GM18508 (cell line): Measurements from ENCODE around the gene GLIS1.
"Not testable (repeated sequence)": the region's sequence is repeated elsewhere in the genome, so short reads cannot be mapped to it uniquely, and the experiment has no call there.

ENCODE experiments used
- ATAC-seq: cut with Tn5 transposase; IDR thresholded peaks from one replicate; pipeline ENCODE4 v1.9.1; 2021; ENCODE audit warnings: moderate number of reproducible peaks; ENCODE audit not compliant: insufficient read depth, unreplicated experiment

GLIS1 gene

GRCh38 chr1:53557369-53557768 lies 181.6 kb downstream of the GLIS1 start:
- no peak for ATAC-seq

DNA sequence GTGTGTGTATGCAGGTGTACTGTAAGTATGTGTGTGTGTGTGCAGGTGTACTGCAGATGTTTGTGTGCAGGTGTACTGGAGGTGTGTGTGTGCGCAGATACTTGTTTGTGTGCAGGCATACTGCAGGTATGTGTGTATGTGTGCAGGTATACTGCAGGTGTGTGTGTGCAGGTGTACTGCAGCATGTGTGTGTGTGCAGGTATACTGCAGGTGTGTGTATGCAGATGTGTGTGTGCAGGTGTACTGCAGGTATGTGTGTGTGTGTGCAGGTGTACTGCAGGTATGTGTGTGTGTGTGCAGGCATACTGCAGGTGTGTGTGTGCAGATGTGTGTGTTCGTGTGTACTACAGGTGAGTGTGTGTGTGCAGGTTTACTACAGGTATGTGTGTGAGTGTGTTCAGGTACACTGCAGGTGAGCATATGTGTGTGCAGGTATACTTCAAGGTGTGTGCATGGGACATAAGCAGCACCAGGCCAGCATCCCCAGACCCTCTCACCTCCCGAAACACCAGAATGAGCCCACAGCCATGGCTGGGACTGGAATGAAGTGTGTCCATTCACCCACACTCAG lies 182.2 kb downstream of the GLIS1 start:
- ATAC-seq = no peak

DNA sequence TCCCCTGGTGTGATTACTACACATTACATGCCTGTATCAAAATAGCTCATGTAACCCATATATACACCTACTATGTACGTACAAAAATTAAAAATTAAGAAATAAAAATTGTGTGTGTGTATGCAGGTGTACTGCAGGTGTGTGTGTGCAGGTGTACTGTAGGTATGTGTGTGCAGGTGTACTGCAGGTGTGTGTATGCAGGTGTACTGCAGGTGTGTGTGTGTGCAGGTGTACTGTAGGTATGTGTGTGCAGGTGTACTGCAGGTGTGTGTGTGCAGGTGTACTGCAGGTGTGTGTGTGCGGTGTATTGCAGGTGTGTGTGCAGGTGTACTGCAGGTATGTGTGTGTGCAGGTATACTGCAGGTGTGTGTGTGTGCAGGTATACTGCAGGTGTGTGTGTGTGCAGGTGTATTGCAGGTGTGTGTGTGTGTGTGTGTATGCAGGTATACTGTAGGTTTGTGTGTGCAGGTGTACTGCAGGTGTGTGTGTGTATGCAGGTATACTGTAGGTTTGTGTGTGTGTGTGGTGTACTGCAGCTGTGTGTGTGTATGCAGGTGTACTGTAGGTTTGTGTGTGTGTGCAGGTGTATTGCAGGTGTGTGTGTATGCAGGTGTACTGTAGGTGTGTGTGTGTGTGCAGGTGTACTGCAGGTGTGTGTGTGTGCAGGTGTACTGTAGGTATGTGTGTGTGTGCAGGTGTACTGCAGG lies 183.2 kb downstream of the GLIS1 start:
- not testable (repeated sequence) for ATAC-seq

GRCh38 chr1:53554592-53555305 lies 184.2 kb downstream of the GLIS1 start:
- no peak for ATAC-seq

GRCh38 chr1:53553734-53554509 lies 185.0 kb downstream of the GLIS1 start:
- no peak for ATAC-seq

- ATAC-seq = no peak
These were observed 185.8 kb downstream of the GLIS1 start for GRCh38 chr1:53552981-53553733.

GRCh38 chr1:53552146-53552861 lies 186.7 kb downstream of the GLIS1 start:
- no peak for ATAC-seq

DNA sequence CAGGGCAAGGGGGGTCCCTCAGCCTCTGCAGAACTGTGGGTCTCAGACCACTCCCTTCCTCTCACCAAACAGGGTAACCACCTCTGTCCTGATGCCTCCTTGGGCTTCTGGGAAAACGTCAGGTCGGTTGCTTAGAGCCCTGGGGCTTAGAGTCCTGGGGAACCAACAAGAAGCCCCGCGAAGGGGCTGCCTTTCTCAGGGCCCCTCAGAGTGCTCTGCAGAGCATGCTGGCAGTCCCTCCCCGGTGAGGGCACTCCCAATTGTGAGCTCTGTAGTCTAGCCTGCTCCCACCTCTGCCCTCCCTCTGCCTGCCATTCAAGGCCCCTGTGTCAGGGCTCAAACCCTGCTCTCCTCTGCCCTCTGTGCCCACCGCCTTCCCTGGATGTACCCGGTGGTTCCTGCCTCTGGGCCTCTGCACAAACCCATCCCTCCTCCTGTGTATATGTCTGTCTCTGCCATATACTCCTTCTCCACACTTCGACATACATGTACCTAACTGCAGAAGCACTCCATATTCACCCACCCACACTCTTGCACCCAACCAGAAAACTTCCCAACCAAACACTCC lies 187.5 kb downstream of the GLIS1 start:
- ATAC-seq = no peak

DNA sequence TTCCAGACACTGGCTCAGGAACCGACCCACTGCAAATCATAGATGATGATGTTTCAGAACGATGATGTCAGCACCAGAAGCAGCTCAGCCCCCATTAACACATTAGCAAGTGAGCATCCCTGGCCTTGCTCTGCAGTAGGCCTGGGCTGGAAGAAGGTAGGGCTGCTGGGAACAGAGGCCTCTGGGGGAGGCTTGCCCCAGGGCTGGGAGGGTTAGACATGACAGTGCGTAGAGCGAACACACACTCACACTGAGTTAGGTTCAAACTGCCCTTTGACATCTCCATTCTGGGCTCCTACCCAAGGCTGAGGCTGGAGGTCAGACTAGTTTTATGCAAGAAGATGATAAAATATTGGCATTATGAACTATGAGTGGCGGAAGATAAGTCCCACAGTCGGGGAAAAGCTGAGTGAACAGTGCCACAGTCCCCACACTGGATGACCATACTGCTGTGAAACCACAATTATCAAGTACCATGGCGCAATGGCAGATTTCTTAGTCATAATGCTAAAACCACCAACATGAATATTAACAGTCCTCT lies 188.7 kb downstream of the GLIS1 start:
- ATAC-seq = no peak

DNA sequence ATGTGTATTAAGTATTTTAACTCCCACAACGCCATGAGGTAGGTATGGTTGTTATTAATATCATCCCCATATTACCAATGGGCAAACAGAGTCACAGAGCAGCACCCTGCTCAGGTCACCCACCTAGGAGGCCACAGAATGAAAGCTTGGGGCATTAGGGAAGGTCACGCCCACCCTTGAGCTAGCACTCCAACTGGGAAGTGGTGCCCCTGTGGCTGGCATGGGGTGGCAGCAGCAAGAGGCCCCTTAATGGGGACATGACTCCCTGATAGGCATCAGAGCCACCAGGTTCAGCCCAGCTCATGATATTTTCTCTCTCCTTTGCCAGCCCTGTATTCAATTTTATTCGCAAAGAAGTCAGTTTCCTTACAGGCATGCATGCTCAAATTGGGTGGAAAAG lies 189.2 kb downstream of the GLIS1 start:
- no peak for ATAC-seq

DNA sequence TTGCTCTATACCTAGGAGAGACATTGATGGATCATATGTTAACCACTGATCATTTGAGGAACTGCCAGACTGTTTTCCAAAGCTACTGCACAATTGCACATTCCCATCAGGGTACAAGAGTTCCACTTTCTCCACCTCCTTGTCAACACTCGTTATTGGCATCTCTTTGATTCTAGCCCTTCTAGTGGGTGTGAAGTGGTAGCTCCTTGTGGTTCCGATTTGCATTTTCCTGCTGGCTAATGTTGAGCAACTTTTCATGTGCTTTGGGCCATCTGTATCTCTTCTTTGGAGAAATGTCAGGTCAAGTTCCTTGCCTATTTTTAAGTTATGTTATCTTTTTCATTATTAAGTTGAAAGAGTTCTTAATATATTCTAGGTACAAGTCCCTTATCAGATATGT lies 189.7 kb downstream of the GLIS1 start:
- no peak for ATAC-seq

- ATAC-seq = no peak
These were observed 190.9 kb downstream of the GLIS1 start for GRCh38 chr1:53548031-53548491.

- no peak for ATAC-seq
These were observed 191.7 kb downstream of the GLIS1 start for GRCh38 chr1:53547231-53547790.

DNA sequence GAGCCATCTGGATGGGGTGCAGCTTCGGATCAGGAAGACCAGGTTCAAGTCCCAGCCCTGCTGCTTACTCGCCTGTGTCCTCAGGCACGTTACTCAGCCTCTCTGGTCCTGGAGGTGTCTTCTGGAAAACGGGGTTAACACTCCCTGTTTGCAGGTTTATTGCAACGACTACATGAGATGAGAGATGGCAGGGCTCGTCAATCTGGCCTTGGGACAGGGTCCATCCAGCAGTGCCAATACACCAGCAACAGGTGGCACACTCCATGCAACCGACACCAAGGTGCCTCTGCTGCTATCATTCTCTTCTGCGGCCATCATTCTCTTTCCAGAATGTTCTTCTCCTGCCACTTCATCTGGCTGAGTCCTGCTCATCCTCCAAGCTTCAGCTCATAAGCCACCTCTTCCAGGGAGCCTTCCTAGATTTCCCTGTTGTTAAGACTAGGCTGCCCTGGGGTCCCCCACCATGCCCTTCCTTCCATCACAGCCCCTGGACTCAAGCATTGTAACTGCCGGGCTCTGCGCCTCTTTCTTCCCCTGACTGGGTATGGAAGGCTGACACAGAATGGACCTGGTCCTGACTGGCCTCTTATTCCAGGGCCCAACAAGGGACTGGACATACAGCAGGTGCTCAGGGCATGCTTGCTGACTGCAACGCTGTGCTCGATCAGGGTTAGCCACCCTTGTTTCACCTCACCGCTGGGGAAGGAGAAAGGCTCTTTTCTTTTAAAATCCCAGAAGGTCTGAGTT lies 192.4 kb downstream of the GLIS1 start:
- ATAC-seq = no peak

DNA sequence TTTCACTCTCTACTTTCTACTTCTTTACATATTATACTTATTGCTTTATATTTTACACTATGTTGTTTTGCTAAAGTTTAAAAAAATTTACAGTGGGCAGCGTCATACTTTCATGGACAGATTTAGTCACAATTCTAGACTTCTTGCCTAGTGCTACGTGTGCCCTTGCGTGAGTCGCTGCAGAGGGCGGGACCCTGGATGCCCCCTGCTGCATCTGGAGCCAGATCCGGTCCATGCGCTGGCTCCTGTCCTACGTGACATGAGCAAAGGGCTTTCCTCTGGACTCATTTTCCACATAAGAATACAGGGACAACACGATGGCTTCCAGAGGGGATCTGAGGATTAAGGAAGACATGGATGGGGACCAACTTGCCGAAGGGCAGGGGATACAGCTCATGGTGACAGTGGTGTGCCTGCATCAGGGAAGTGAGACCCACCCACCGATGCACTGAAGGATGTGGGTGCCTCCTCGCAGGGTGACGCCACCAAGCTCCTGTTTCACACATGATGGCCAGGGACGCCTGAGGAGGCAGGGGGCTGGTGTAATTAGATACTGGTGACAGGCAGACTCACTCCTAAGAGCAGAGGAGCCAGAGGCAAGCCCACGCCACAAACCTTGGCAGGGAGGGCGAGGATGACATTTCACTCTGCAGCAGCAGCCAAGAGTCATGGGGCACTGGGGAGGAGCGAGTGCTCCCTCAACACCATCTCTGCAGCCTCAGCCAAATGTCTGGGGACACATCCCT lies 193.1 kb downstream of the GLIS1 start:
- ATAC-seq = no peak

DNA sequence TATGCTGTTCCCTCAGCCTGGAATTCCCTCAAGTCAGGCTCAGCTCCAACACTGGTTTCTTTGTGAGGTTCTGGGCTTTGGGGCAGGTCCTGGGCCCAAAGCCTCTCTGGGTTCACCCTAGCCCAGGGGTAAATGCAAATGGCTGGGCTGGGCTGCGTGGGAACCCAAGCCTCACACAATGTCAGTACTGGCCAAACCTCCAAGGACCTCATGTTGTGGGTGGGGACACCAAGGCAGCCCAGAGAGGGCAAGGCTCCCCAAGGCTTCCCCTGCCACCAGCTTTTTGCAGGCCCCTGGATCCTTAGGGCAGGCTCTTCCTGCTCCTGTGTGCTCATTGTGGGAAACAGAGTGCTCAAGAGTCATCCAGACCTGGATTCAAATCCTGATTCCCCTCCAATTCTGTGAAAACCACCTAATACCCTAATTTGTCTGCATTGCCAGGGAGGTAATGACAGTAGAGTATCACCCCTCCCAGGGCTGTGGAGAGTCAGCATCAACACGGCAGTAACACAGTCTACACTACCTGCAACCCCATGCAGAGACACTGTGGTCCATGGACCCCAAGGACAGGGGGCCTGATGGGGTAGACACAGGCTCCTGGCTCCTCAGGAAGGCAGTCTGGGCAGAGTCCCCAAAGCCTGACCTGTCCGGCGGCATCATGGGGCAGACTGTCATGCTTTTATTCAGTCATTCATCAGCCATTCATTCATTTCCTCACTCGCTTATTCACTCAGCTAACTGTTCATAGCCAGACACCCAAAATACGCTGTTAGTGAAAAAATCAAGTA lies 194.0 kb downstream of the GLIS1 start:
- ATAC-seq = no peak
